GM19239 (cell line): Measurements from ENCODE around the gene SCAPER.
"Not testable (repeated sequence)": the region's sequence is repeated elsewhere in the genome, so short reads cannot be mapped to it uniquely, and the experiment has no call there.

ENCODE experiments used
- DNase-seq: peaks from one replicate; pipeline ENCODE4 v3.0.0; 2011; ENCODE audit warnings: low spot score; ENCODE audit not compliant: insufficient read length
- FAIRE-seq: peaks from 2 replicates; lab custom pipeline; 2011; peaks lifted over from hg19 to GRCh38; lab: Jason Lieb, UNC

SCAPER gene

GRCh38 chr15:76449455-76449854, 455.7 kb downstream of the SCAPER start:
- no peak for DNase-seq
- no peak for FAIRE-seq

- DNase-seq (no peak), FAIRE-seq (no peak)
These were observed 456.4 kb downstream of the SCAPER start for GRCh38 chr15:76448755-76449154.

- DNase-seq = no peak
- FAIRE-seq = no peak
These were observed 457.3 kb downstream of the SCAPER start for GRCh38 chr15:76447728-76448441.

GRCh38 chr15:76440441-76440840, 464.7 kb downstream of the SCAPER start:
- FAIRE-seq (no peak), DNase-seq (no peak)

GRCh38 chr15:76439542-76439941, 465.6 kb downstream of the SCAPER start:
- DNase-seq = no peak
- no peak for FAIRE-seq

GRCh38 chr15:76433798-76434400, 471.2 kb downstream of the SCAPER start:
- DNase-seq (no peak), FAIRE-seq (no peak)

GRCh38 chr15:76433036-76433435, 472.1 kb downstream of the SCAPER start:
- not testable (repeated sequence) for FAIRE-seq, DNase-seq

GRCh38 chr15:76432604-76433003, 472.5 kb downstream of the SCAPER start:
- FAIRE-seq (no peak), DNase-seq (no peak)

- no peak for FAIRE-seq
- no peak for DNase-seq
These were observed 473.2 kb downstream of the SCAPER start for GRCh38 chr15:76431971-76432370.

- not testable (repeated sequence) for DNase-seq, FAIRE-seq
These were observed 474.4 kb downstream of the SCAPER start for GRCh38 chr15:76430711-76431110.

- no peak for DNase-seq
- no peak for FAIRE-seq
These were observed 475.5 kb downstream of the SCAPER start for GRCh38 chr15:76429661-76430060.

- DNase-seq = no peak
- FAIRE-seq = no peak
These were observed 478.2 kb downstream of the SCAPER start for GRCh38 chr15:76426941-76427340.

GRCh38 chr15:76418352-76419140, 486.6 kb downstream of the SCAPER start:
- no peak for FAIRE-seq
- DNase-seq = no peak

GRCh38 chr15:76401285-76401684, 503.9 kb downstream of the SCAPER start:
- DNase-seq (no peak), FAIRE-seq (no peak)

GRCh38 chr15:76398317-76399104, 506.6 kb downstream of the SCAPER start:
- no peak for DNase-seq

GRCh38 chr15:76393614-76394013, 511.5 kb downstream of the SCAPER start:
- FAIRE-seq = no peak
- no peak for DNase-seq

More at GRCh38 chr15:76398317-76399104, 506.6 kb downstream of the SCAPER start:
- no peak for FAIRE-seq

GRCh38 chr15:76391847-76392246, 513.3 kb downstream of the SCAPER start:
- no peak for FAIRE-seq
- no peak for DNase-seq

GRCh38 chr15:76391309-76391708, 513.8 kb downstream of the SCAPER start:
- DNase-seq (no peak), FAIRE-seq (no peak)

GRCh38 chr15:76390571-76390970, 514.6 kb downstream of the SCAPER start:
- FAIRE-seq (no peak), DNase-seq (no peak)

- FAIRE-seq (no peak), DNase-seq (no peak)
These were observed 518.2 kb downstream of the SCAPER start for GRCh38 chr15:76386926-76387325.
